GM06990 (cell line): Measurements from ENCODE around the gene NCLN.

Experiments
- DNase-seq: peaks from one replicate; pipeline ENCODE4 v3.0.0-alpha.2; 2011; ENCODE audit not compliant: insufficient read length; ENCODE audit errors: extremely low read depth
- H3K27me3 ChIP-seq: replicated peaks from 2 replicates; pipeline ENCODE4 v1.6.0; 2011; ENCODE audit warnings: low read length; ENCODE audit not compliant: control insufficient read depth, insufficient read depth
- H3K36me3 ChIP-seq: 2 replicates; pipeline ENCODE4 v1.5.1; 2011; ENCODE audit warnings: low read length; ENCODE audit not compliant: control insufficient read depth, insufficient read depth
- H3K4me3 ChIP-seq: replicated peaks from 2 replicates; pipeline ENCODE4 v1.5.1; 2011; ENCODE audit warnings: low read depth, mild to moderate bottlenecking, control low read depth, low read length
- TF ChIP-seq, protein P1 (sequence below): IDR thresholded peaks from 2 replicates; pipeline ENCODE4 v1.5.1; 2011; ENCODE audit warnings: low read length, control low read depth, mild to moderate bottlenecking, inconsistent platforms; ENCODE audit not compliant: insufficient read depth, poor library complexity, severe bottlenecking

NCLN gene

DNA sequence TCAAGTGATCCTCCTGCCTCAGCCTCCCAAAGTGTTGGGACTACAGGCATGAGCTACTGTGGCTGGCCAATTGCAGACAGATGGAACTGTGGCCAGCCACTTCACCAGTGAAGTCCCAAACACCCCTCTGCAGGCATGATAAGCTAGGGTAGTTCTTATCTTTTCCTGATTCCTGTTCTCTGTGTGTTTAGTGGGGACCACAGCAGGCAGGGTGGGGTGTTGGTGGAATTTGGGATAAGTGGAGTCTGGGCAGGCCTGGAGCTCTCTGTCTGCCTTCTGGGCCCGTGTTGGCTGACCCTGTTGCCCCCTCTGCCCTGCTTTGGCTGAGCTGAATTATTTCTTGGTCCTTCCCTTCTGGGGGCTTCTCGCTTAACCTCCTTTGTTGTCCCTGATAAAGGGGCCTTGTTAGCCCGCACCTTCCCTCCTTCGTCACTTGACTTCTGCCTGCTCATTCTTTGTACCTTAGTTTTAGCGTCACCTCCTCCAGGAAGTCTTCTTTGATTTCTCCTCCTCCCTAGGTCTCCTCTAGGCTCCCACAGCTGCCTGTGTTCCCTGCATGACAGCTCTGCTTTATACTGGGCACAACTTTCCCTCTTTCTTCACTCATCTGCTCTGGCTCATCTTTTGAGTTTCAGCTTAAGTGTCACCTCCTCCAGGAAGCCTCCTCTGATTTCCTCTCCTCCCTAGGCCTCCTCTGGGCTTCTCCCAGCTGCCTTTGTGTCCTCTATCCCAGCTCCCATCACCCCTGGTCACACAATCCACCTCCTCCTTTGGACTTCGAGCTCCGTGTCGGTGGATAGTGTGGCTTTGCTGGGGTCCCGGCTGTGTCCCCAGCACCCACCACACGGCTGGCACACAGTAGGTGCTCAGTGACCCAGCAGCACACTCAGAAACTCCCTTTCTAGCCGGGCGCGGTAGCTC is 1.7 kb upstream of the NCLN start:
- TF ChIP-seq, protein P1, sequence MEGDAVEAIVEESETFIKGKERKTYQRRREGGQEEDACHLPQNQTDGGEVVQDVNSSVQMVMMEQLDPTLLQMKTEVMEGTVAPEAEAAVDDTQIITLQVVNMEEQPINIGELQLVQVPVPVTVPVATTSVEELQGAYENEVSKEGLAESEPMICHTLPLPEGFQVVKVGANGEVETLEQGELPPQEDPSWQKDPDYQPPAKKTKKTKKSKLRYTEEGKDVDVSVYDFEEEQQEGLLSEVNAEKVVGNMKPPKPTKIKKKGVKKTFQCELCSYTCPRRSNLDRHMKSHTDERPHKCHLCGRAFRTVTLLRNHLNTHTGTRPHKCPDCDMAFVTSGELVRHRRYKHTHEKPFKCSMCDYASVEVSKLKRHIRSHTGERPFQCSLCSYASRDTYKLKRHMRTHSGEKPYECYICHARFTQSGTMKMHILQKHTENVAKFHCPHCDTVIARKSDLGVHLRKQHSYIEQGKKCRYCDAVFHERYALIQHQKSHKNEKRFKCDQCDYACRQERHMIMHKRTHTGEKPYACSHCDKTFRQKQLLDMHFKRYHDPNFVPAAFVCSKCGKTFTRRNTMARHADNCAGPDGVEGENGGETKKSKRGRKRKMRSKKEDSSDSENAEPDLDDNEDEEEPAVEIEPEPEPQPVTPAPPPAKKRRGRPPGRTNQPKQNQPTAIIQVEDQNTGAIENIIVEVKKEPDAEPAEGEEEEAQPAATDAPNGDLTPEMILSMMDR = no peak
- no peak overlapping the region for H3K4me3 ChIP-seq
- no peaks in the 10 kb centered on the region for H3K27me3 ChIP-seq
- no peak for DNase-seq
- peaks cover 4% of the 10 kb centered on the region for H3K36me3 ChIP-seq

DNA sequence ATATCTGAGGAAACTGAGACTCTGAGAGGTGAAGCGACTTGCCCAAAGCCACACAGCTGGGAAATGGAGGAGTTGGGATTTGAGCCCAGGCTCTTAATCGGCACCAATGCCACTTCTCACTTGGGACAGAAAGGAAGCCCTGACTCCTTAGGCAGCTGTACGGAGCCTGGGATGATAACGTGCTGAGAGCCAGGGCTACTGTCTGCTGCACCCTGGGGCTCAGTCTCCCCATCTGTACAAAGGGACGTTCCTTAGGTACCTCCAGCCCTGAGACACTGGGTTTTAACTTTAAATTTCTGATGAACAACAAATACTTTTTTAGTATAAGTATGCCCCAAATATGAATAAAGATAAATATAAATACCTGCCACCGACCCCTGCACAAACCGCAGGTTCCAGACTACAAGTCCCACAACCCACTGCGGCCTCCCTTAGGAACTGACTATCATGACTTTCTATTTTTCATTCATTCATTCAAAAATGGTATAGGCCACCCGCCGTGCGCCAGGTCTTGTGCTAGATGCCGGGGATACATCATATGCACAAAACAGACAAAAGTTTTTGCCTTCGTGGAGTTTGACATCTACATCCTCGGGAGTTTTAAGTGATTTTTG is 776 bp upstream of the NCLN start:
- Histone ChIP-seq H3K4me3 (peak overlapping the region; percentile 89), H3K27me3 (no peaks in the 10 kb centered on the region), H3K36me3 (peaks cover 8% of the 10 kb centered on the region)
- TF ChIP-seq, protein P1 = no peak
- DNase-seq = no peak

DNA sequence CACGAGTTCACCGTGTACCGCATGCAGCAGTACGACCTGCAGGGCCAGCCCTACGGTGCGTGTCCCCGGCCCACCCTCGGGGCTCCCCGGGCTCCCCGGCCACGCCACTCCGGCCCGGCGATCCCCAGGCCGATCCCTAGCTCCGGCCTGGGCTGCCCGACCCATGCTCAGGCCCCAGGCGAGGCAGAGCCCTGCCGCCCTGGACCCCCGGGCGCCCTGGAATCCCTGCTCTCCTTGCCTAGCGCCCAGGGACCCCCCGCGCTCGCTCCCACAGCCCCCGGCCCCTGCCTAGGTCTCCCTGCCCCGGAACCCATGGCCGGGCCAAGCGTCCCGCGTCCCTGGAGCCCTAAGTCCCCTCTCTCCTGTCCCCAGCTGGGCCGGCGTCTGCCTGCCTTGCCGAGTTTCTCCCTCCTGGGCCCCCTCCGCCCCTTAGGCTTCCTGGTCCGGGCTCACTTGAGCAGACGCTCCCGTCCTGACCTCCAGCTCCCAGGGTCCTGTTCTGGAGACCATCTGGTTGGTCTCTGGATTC is 494 bp downstream of the NCLN start:
- TF ChIP-seq, protein P1 = no peak
- H3K27me3 ChIP-seq = no peaks in the 10 kb centered on the region
- H3K4me3 ChIP-seq = peak overlapping the region; percentile 89
- no peak for DNase-seq
- H3K36me3 ChIP-seq = peaks cover 8% of the 10 kb centered on the region

DNA sequence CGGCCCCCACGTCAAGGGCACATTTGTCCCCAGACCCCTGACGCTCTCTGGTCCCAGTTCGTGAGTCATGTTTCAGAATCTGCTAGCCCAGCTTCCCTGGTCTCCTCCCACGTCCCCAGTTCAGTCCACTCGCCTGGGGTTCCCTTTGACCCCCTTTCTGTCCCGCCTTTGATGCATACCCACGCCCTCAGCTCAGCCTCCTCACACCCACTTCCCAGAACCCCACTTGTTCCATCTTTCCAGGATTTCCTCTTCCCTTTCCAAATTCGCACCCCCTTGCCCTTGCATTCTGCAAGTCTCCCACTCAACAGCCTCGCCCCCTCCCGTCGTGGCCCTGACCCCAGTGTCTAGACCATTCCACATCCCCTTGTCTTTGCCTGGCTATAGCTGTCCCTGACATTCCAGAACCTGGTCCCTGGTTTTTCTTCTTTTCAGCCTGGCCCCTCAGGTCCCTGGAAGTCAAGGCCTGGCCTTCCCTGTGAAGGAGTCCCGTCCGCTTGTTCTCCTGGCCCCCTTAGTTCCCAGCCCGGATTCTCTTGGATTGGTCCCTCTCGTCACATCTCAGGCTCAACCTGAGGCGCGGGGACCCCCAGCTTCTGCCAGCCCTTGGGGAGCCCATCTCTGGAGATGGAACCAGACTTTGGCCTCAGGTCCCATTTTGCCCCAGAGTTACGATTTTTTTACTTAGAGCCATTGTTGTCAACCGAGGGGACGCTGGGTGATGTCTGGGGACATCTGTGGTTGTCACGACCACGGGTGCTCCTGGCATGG is 1.3 kb downstream of the NCLN start:
- peak; percentile 13 for DNase-seq
- H3K4me3 ChIP-seq = peak overlapping the region; percentile 89
- no peaks in the 10 kb centered on the region for H3K27me3 ChIP-seq
- H3K36me3 ChIP-seq = peaks cover 8% of the 10 kb centered on the region
- TF ChIP-seq, protein P1 = no peak

DNA sequence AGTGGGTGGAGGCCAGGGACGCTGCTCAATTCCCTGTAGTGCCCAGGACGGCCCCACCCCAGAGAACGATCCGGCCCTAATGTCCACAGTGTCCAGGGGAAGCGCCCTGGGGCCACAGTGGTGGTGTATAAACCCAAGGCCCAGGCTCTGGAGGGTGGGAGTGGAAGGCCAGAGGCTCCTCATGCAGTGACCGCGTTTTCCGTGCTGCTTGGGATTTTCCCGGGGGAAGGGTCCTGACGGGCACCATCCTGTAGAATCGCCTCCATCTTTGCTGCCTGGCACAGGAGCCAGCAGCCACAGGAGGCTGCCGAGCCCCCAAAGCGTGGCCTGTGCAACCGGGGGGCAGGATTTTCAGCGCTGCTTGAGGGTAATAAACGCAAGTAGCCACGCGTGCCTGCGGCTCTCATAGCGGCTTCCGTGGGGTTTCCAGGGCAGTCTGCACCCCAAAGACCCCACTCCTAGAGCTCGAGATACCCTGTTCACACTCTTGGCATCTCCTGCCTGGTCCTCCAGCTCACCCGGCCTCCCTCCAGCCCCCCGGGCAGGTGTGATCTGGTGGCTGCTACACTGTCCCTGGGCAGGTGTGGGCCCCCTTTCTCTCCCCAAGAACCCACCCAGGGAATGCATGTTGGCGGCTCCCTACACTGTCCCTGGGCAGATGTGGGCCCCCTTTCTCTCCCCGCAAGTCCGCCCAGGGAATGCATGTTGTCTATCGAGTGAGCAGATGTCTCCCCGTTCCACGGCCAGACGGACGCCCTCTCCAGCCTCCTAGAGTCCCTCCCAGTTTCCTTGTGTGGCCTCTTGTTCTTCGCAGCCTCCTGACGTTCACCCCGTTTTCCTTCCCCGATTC is 2.2 kb downstream of the NCLN start:
- peaks cover 8% of the 10 kb centered on the region for H3K36me3 ChIP-seq
- DNase-seq = peak; percentile 6
- no peaks in the 10 kb centered on the region for H3K27me3 ChIP-seq
- H3K4me3 ChIP-seq = no peak overlapping the region
- TF ChIP-seq, protein P1 = no peak
